Right atrium auricular region (tissue), 2 donors: ENCODE measurements around the gene ITSN2. TPM values are rescaled to one million over a fixed set of nuclear protein-coding genes. Genes with fewer than 3 reads are reported as not detected.

Source experiments
- DNase-seq: peaks from one replicate; pipeline ENCODE4 v3.0.0-alpha.2; 2019; ENCODE audit warnings: low spot score
- H3K27ac ChIP-seq, 2 donors: fragments of 200-600 bp; sonication (generic); 1 replicate in 1 of 2; 2 replicates in 1 of 2; pipeline ENCODE4 v1.5.1; 2016 to 2019
- H3K27me3 ChIP-seq, 2 donors: fragments of 200-600 bp; sonication (generic); one replicate each; pipeline versions ENCODE4 v1.5.1 to v1.6.0; 2017 to 2019
- H3K36me3 ChIP-seq: fragments of 200-600 bp; sonication (generic); one replicate; pipeline ENCODE4 v1.5.1; 2016
- H3K4me1 ChIP-seq, 2 donors: fragments of 200-600 bp; sonication (generic); one replicate each; pipeline versions ENCODE4 v1.5.1 to v1.6.0; 2017 to 2019
- H3K4me3 ChIP-seq, 2 donors: fragments of 200-600 bp; sonication (generic); 1 replicate in 1 of 2; 2 replicates in 1 of 2; pipeline ENCODE4 v1.5.1; 2017 to 2019; ENCODE audit warnings: mild to moderate bottlenecking in 1 of 2, moderate library complexity in 1 of 2
- H3K9me3 ChIP-seq, 2 donors: fragments of 200-600 bp; sonication (generic); one replicate each; pipeline ENCODE4 v1.5.1; 2019
- total RNA-seq, 2 donors: library from RNA; depleted of rRNA; stranded (reverse); fragments of >200 nt; gene quantifications; one replicate each; pipeline ENCODE4 v1.1.0, GENCODE V29; 2016
- TF ChIP-seq, protein P1 (sequence below), 2 donors: fragments of 200-600 bp; sonication (generic); IDR thresholded peaks; one replicate each; pipeline ENCODE4 v1.5.1; 2019; ENCODE audit warnings: antibody characterized with exemption in 2 of 2

The ITSN2 gene
- total RNA-seq, 2 donors from 2014 or later, result 40.1 to 40.4 TPM

- H3K4me1 ChIP-seq, result peaks cover 0 to 36% of the 10 kb centered on the region in 2 donors
- no peak overlapping the region for H3K27ac ChIP-seq
- H3K27me3 ChIP-seq, result no peaks in the 10 kb centered on the region
- no peak for DNase-seq
- TF ChIP-seq, protein P1, sequence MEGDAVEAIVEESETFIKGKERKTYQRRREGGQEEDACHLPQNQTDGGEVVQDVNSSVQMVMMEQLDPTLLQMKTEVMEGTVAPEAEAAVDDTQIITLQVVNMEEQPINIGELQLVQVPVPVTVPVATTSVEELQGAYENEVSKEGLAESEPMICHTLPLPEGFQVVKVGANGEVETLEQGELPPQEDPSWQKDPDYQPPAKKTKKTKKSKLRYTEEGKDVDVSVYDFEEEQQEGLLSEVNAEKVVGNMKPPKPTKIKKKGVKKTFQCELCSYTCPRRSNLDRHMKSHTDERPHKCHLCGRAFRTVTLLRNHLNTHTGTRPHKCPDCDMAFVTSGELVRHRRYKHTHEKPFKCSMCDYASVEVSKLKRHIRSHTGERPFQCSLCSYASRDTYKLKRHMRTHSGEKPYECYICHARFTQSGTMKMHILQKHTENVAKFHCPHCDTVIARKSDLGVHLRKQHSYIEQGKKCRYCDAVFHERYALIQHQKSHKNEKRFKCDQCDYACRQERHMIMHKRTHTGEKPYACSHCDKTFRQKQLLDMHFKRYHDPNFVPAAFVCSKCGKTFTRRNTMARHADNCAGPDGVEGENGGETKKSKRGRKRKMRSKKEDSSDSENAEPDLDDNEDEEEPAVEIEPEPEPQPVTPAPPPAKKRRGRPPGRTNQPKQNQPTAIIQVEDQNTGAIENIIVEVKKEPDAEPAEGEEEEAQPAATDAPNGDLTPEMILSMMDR (IDR thresholded peaks at IDR 0.05), result no peak
- H3K9me3 ChIP-seq, result no peaks in the 10 kb centered on the region
- H3K36me3 ChIP-seq, result no peaks in the 10 kb centered on the region
- H3K4me3 ChIP-seq, result no peak overlapping the region
Measured at GRCh38 chr2:24336811-24337210, 23.5 kb downstream of the ITSN2 start.

- DNase-seq, result no peak
- TF ChIP-seq, protein P1 (IDR thresholded peaks at IDR 0.05), result no peak
- Histone ChIP-seq H3K4me1 (peaks cover 0 to 43% of the 10 kb centered on the region in 2 donors), H3K27ac (no peak overlapping the region), H3K4me3 (no peak overlapping the region), H3K9me3 (no peaks in the 10 kb centered on the region), H3K36me3 (no peaks in the 10 kb centered on the region), H3K27me3 (no peaks in the 10 kb centered on the region)
Measured at GRCh38 chr2:24334245-24334633, 26.1 kb downstream of the ITSN2 start.

GRCh38 chr2:24332791-24333540 lies 27.4 kb downstream of the ITSN2 start:
- TF ChIP-seq, protein P1 (IDR thresholded peaks at IDR 0.05), result no peak

GRCh38 chr2:24330161-24330560 lies 30.2 kb downstream of the ITSN2 start:
- Histone ChIP-seq H3K27me3 (no peaks in the 10 kb centered on the region), H3K36me3 (no peaks in the 10 kb centered on the region), H3K27ac (no peak overlapping the region), H3K9me3 (no peaks in the 10 kb centered on the region), H3K4me1 (peaks cover 0 to 51% of the 10 kb centered on the region in 2 donors), H3K4me3 (no peak overlapping the region)
- TF ChIP-seq, protein P1 (IDR thresholded peaks at IDR 0.05), result no peak
- no peak for DNase-seq

More at GRCh38 chr2:24332791-24333540, 27.4 kb downstream of the ITSN2 start:
- Histone ChIP-seq H3K27me3 (no peaks in the 10 kb centered on the region), H3K4me3 (no peak overlapping the region), H3K27ac (no peak overlapping the region), H3K4me1 (peaks cover 0 to 45% of the 10 kb centered on the region in 2 donors), H3K36me3 (no peaks in the 10 kb centered on the region), H3K9me3 (no peaks in the 10 kb centered on the region)
- no peak for DNase-seq

DNA sequence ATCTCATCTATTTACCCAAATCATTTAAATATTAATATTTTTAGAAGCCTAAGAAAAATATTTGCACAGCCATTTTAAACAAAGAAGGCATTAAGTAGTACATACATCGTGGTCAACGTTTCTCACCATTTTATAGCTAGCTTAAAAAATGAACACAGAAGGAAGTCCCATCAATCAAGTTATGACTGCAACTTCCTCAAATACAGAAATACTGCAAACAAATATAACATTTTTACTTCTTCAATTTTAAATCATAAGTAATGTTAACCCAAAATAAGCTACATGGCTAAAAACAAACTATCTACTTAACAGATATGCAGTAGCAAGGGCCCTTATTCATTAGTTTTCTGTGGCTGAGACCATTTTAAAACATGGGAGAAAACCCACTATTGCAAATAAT lies 30.6 kb downstream of the ITSN2 start:
- no peak overlapping the region for H3K4me3 ChIP-seq
- no peaks in the 10 kb centered on the region for H3K9me3 ChIP-seq
- DNase-seq, result no peak
- TF ChIP-seq, protein P1 (IDR thresholded peaks at IDR 0.05), result no peak
- peaks cover 0 to 51% of the 10 kb centered on the region in 2 donors for H3K4me1 ChIP-seq
- no peak overlapping the region for H3K27ac ChIP-seq
- no peaks in the 10 kb centered on the region for H3K36me3 ChIP-seq
- H3K27me3 ChIP-seq, result no peaks in the 10 kb centered on the region

DNA sequence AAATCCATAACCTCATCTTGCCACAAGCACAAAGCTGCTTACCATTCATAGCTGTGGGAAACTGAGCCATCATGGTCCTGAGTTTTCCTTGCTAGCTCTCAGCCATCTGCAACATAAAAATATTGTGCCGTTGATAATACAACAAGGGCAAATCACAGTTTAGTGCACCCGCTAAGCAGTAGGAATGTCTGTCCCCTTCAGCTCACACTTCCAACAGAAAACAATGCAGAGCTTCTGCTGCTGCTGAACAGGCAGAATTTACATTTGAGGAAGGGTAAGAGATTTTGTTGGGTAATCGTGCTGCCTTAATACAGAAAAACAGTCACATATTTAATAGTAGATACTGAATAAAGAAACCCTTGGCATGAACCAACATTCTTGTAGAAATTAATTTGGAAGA lies 32.3 kb downstream of the ITSN2 start:
- DNase-seq, result no peak
- Histone ChIP-seq H3K27me3 (no peaks in the 10 kb centered on the region), H3K36me3 (no peaks in the 10 kb centered on the region), H3K27ac (no peak overlapping the region), H3K4me1 (peaks cover 0 to 39% of the 10 kb centered on the region in 2 donors), H3K4me3 (no peak overlapping the region), H3K9me3 (no peaks in the 10 kb centered on the region)
- TF ChIP-seq, protein P1 (IDR thresholded peaks at IDR 0.05), result no peak
